H1 (cell line): ENCODE data around the gene GCLM. TPM values are rescaled to one million over a fixed set of nuclear protein-coding genes. Genes with fewer than 3 reads are reported as not detected.

ENCODE experiments used
- CTBP2 ChIP-seq: IDR thresholded peaks from 2 replicates; pipeline ENCODE4 v1.7.0; 2011; ENCODE audit warnings: borderline replicate concordance, mild to moderate bottlenecking, moderate library complexity, mixed read lengths, low read length; ENCODE audit not compliant: insufficient read depth, insufficient read length
- EZH2 ChIP-seq: fragments of 200-600 bp; sonication (generic); IDR thresholded peaks from 2 replicates; pipeline ENCODE4 v1.7.1; 2012; ENCODE audit warnings: low read depth, mild to moderate bottlenecking, moderate library complexity, low read length, inconsistent platforms; ENCODE audit not compliant: severe bottlenecking
- HDAC2 ChIP-seq, 2 experiments: fragments of 300-600 bp in 1 of 2; sonication (generic) in 1 of 2; IDR thresholded peaks; 2 replicates each; pipeline ENCODE4 v1.6.1; 2011 to 2012; ENCODE audit warnings: low read depth in 2 of 2, low read length in 2 of 2, mild to moderate bottlenecking in 2 of 2, moderate library complexity in 2 of 2, borderline replicate concordance in 1 of 2, inconsistent platforms in 1 of 2
- MAX ChIP-seq: IDR thresholded peaks from 2 replicates; pipeline ENCODE4 v1.6.1; 2012; ENCODE audit warnings: inconsistent platforms
- POLR2AphosphoS5 ChIP-seq: IDR thresholded peaks from 2 replicates; pipeline ENCODE4 v1.6.1; 2011; ENCODE audit warnings: low read depth, low read length
- ZNF274 ChIP-seq: IDR thresholded peaks from 2 replicates; pipeline ENCODE4 v1.7.0; 2012; ENCODE audit warnings: low read length, borderline replicate concordance; ENCODE audit errors: extremely low read depth
- polyA plus RNA-seq, 7 experiments: library from polyadenylated mRNA; depleted of rRNA in 3 of 7; stranded (reverse) in 5 of 7; unstranded in 2 of 7; fragments of >200 nt in 5 of 7; fragments of 200-250 nt in 2 of 7; gene quantifications; 1 replicate in 5 of 7; 2 replicates in 1 of 7; 4 replicates in 1 of 7; pipeline versions ENCODE4 v1.2.1 to v1.2.3, GENCODE V29; 2011 to 2013; ENCODE audit warnings: missing spikeins in 2 of 7, mixed read lengths in 2 of 7
- total RNA-seq: library from RNA; stranded (reverse); fragmentation: NEBNext Ultra II Directional; extraction: Animal tissue kit (Norgen Biotek cat#: 25700); gene quantifications from 2 replicates; pipeline ENCODE4 v1.2.1, GENCODE V29; 2021

The GCLM gene
- total and polyA plus RNA-seq, 2 of the 8 experiments (the other 6 are each of a cell fraction or from before 2014, with no cell fraction given) = 3.1 to 12.8 TPM

DNA sequence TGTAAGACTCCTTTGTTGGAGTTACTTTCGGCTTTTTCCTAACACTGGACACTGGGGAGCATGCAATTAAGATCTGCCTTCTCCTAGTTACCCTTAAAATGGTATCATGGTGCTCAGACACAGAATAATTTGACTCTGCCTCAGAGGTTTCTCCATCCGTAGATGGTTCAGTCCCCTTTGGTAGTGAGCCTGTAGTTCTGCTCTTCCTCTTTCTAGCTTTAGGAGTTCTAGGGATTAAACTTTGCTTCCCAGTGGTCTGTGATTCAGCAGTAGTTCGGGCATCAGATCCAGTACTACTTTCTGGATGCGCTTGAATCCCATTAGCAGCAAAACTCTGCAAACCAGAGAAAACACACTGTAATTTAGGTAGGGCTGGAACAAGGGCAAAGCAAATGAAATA lies 31.7 kb downstream of the GCLM start (continued):
- TF ChIP-seq POLR2AphosphoS5 = no peak
- TF ChIP-seq EZH2 = no peak
- TF ChIP-seq CTBP2 = no peak
- TF ChIP-seq MAX = no peak
- TF ChIP-seq ZNF274 = no peak
- TF ChIP-seq HDAC2 (IDR thresholded peaks at IDR 0.05; ENCODE audit: borderline replicate concordance in 1 of 2, low read depth in 2 of 2, low read length in 2 of 2) = no peak
